ENCODE results near the gene ADIPOR2.
A peak's percentile ranks its signal among the peaks of the same experiment; 100 is the strongest.

Gene ADIPOR2

GRCh38 chr12:1690578-1691122 lies at the start of gene ADIPOR2:
Gene ADIPOR2, plus strand, starts transcription at chr12:1691070. Its CDS starts 63,274 bp downstream, at chr12:1754344.
- H3K9me3 ChIP-seq (ENCODE audit: low read length) = no peaks in the 10 kb centered on the region
- no peaks in the 10 kb centered on the region for H3K27me3 ChIP-seq (ENCODE audit: insufficient read depth, low read length)
- H3F3A ChIP-seq (ENCODE audit: insufficient read depth, low read length) = no peaks in the 10 kb centered on the region
- 0 out of 2 replicates have a peak, but pooled peaks cover 4% of the 10 kb centered on the region for H4K20me1 ChIP-seq (ENCODE audit: insufficient read depth, low read length)
- peak within 1 kb of the TSS; percentile 72 for H3K27ac ChIP-seq (ENCODE audit: low read depth, low read length, poor library complexity, severe bottlenecking)
- peaks cover 6% of the 10 kb centered on the region for H3K36me3 ChIP-seq (ENCODE audit: insufficient read depth, low read length)
- H3K9ac ChIP-seq (ENCODE audit: low read length) = peak within 1 kb of the TSS; percentile 83
- H3K9me2 ChIP-seq (ENCODE audit: low read depth, low read length) = no peaks in the 10 kb centered on the region
- H2AFZ ChIP-seq (ENCODE audit: low read length) = peak within 1 kb of the TSS; percentile 58
- H3K4me2 ChIP-seq (ENCODE audit: low read length) = peak within 1 kb of the TSS; percentile 88
- H3K4me1 ChIP-seq (ENCODE audit: insufficient read depth, low read length, severe bottlenecking) = peaks cover 28% of the 10 kb centered on the region
- TF ChIP-seq CTCF (IDR thresholded peaks at IDR 0.05; ENCODE audit: low read length) (no peak), EZH2 (IDR thresholded peaks at IDR 0.05; ENCODE audit: borderline replicate concordance, low read length) (no peak)
- H3K4me3 ChIP-seq (ENCODE audit: low read depth, low read length, poor library complexity, severe bottlenecking) = peak within 1 kb of the TSS; percentile 87
- H3K79me2 ChIP-seq (ENCODE audit: insufficient read depth, low read length) = peaks cover 42% of the 10 kb centered on the region

GRCh38 chr12:1642513-1642912 lies 48.4 kb upstream of the ADIPOR2 start:
- Histone ChIP-seq H3F3A (ENCODE audit: insufficient read depth, low read length) (no peaks in the 10 kb centered on the region), H3K4me3 (ENCODE audit: low read depth, low read length, poor library complexity, severe bottlenecking) (no peak overlapping the region), H4K20me1 (ENCODE audit: insufficient read depth, low read length) (no peaks in the 10 kb centered on the region), H3K4me2 (ENCODE audit: low read length) (no peak overlapping the region), H3K4me1 (ENCODE audit: insufficient read depth, low read length, severe bottlenecking) (peaks cover 33% of the 10 kb centered on the region), H3K79me2 (ENCODE audit: insufficient read depth, low read length) (no peaks in the 10 kb centered on the region), H3K9me3 (ENCODE audit: low read length) (no peaks in the 10 kb centered on the region), H3K27ac (ENCODE audit: low read depth, low read length, poor library complexity, severe bottlenecking) (no peak overlapping the region), H3K9ac (ENCODE audit: low read length) (no peak overlapping the region), H3K27me3 (ENCODE audit: insufficient read depth, low read length) (no peaks in the 10 kb centered on the region), H3K36me3 (ENCODE audit: insufficient read depth, low read length) (no peaks in the 10 kb centered on the region), H2AFZ (ENCODE audit: low read length) (no peak overlapping the region), H3K9me2 (ENCODE audit: low read depth, low read length) (no peaks in the 10 kb centered on the region)
- TF ChIP-seq EZH2 (IDR thresholded peaks at IDR 0.05; ENCODE audit: borderline replicate concordance, low read length) (no peak), CTCF (IDR thresholded peaks at IDR 0.05; ENCODE audit: low read length) (no peak)

GRCh38 chr12:1643043-1643442 lies 47.8 kb upstream of the ADIPOR2 start:
- Histone ChIP-seq H3K36me3 (ENCODE audit: insufficient read depth, low read length) (no peaks in the 10 kb centered on the region), H3K27ac (ENCODE audit: low read depth, low read length, poor library complexity, severe bottlenecking) (no peak overlapping the region), H3K9me3 (ENCODE audit: low read length) (no peaks in the 10 kb centered on the region), H3K79me2 (ENCODE audit: insufficient read depth, low read length) (no peaks in the 10 kb centered on the region), H3F3A (ENCODE audit: insufficient read depth, low read length) (no peaks in the 10 kb centered on the region), H3K4me2 (ENCODE audit: low read length) (no peak overlapping the region), H3K9ac (ENCODE audit: low read length) (no peak overlapping the region), H3K9me2 (ENCODE audit: low read depth, low read length) (no peaks in the 10 kb centered on the region), H3K27me3 (ENCODE audit: insufficient read depth, low read length) (no peaks in the 10 kb centered on the region), H3K4me3 (ENCODE audit: low read depth, low read length, poor library complexity, severe bottlenecking) (no peak overlapping the region), H4K20me1 (ENCODE audit: insufficient read depth, low read length) (no peaks in the 10 kb centered on the region), H2AFZ (ENCODE audit: low read length) (no peak overlapping the region), H3K4me1 (ENCODE audit: insufficient read depth, low read length, severe bottlenecking) (peaks cover 35% of the 10 kb centered on the region)
- TF ChIP-seq EZH2 (IDR thresholded peaks at IDR 0.05; ENCODE audit: borderline replicate concordance, low read length) = no peak
- TF ChIP-seq CTCF (IDR thresholded peaks at IDR 0.05; ENCODE audit: low read length) = no peak

Measured in OCI-LY1 (cell line).